GM23248 (cell line): Measurements from ENCODE around the gene WLS. TPM values are rescaled to one million over a fixed set of nuclear protein-coding genes. Genes with fewer than 3 reads are reported as not detected.
"Not testable (repeated sequence)": the region's sequence is repeated elsewhere in the genome, so short reads cannot be mapped to it uniquely, and the experiment has no call there.

Source experiments
- DNase-seq: peaks from one replicate; pipeline ENCODE4 v3.0.0-alpha.2; 2015
- H2AFZ ChIP-seq: fragments of 200-600 bp; sonication (generic); 2 replicates; pipeline ENCODE4 v1.6.1; 2016; ENCODE audit warnings: antibody characterized with exemption
- H3F3A ChIP-seq: fragments of 200-600 bp; sonication (generic); 2 replicates; pipeline ENCODE4 v1.6.1; 2016; ENCODE audit warnings: mild to moderate bottlenecking, antibody characterized with exemption, mixed run types; ENCODE audit not compliant: insufficient read depth
- H3K27ac ChIP-seq: fragments of 200-600 bp; sonication (generic); 2 replicates; pipeline ENCODE4 v1.5.1; 2016; ENCODE audit warnings: mild to moderate bottlenecking
- H3K27me3 ChIP-seq: fragments of 200-600 bp; sonication (generic); replicated peaks from 2 replicates; pipeline ENCODE4 v1.6.1; 2016; ENCODE audit warnings: mild to moderate bottlenecking; ENCODE audit not compliant: insufficient read depth
- H3K36me3 ChIP-seq: fragments of 200-600 bp; sonication (generic); 2 replicates; pipeline ENCODE4 v1.6.1; 2016; ENCODE audit warnings: low read depth, mild to moderate bottlenecking
- H3K4me1 ChIP-seq: fragments of 200-600 bp; sonication (generic); 2 replicates; pipeline ENCODE4 v1.6.1; 2016; ENCODE audit warnings: mild to moderate bottlenecking; ENCODE audit not compliant: insufficient read depth
- H3K4me2 ChIP-seq: fragments of 200-600 bp; sonication (generic); one replicate; pipeline ENCODE4 v1.6.1; 2016; ENCODE audit warnings: mild to moderate bottlenecking; ENCODE audit not compliant: unreplicated experiment
- H3K4me3 ChIP-seq: fragments of 200-600 bp; sonication (generic); 2 replicates; pipeline ENCODE4 v1.5.1; 2016; ENCODE audit warnings: mild to moderate bottlenecking
- H3K79me2 ChIP-seq: fragments of 200-600 bp; sonication (generic); 2 replicates; pipeline ENCODE4 v1.6.1; 2016; ENCODE audit warnings: mild to moderate bottlenecking; ENCODE audit not compliant: insufficient read depth
- H3K9ac ChIP-seq: fragments of 200-600 bp; sonication (generic); 2 replicates; pipeline ENCODE4 v1.6.1; 2016; ENCODE audit warnings: mild to moderate bottlenecking
- H3K9me2 ChIP-seq: fragments of 200-600 bp; sonication (generic); 2 replicates; pipeline ENCODE4 v1.6.1; 2016; ENCODE audit warnings: mixed run types, mild to moderate bottlenecking, moderate library complexity; ENCODE audit not compliant: insufficient read depth
- H3K9me3 ChIP-seq: fragments of 200-600 bp; sonication (generic); one replicate; pipeline ENCODE4 v1.6.1; 2017; ENCODE audit warnings: low read depth
- H4K20me1 ChIP-seq: fragments of 200-600 bp; sonication (generic); 2 replicates; pipeline ENCODE4 v1.6.0; 2016; ENCODE audit not compliant: insufficient read depth
- EZH2 ChIP-seq: fragments of 200-600 bp; sonication (generic); IDR thresholded peaks from 2 replicates; pipeline ENCODE4 v1.6.1; 2018; ENCODE audit warnings: antibody characterized with exemption, mild to moderate bottlenecking; ENCODE audit not compliant: insufficient read depth, poor library complexity, severe bottlenecking
- EZH2phosphoT487 ChIP-seq: fragments of 200-600 bp; sonication (generic); IDR thresholded peaks from 2 replicates; pipeline ENCODE4 v1.6.1; 2018; ENCODE audit warnings: antibody characterized with exemption, moderate library complexity, mild to moderate bottlenecking, low read depth; ENCODE audit not compliant: insufficient read depth
- WGBS, 2 experiments: methylation state at CpG; one replicate each; pipeline ENCODE4 v1.1.6; 2015 to 2017; ENCODE audit warnings: low lambda C conversion rate in 2 of 2, low coverage in 1 of 2; ENCODE audit errors: missing lambda C conversion rate in 2 of 2; 5-methylcytosine and 5-hydroxymethylcytosine counted together
- in situ Hi-C: fragments of 300-500 bp; cut with MboI; formaldehyde crosslinking; loops from 2 replicates; pipeline ENCODE4 v1.15.0; 2020
- polyA plus RNA-seq: library from polyadenylated mRNA; unstranded; fragments of >200 nt; fragmentation: Nextera tagmentation; extraction: Ambion mirVana; gene quantifications from 2 replicates; pipeline ENCODE4 v1.2.1, GENCODE V29; 2016
- total RNA-seq: library from RNA; depleted of rRNA; stranded (reverse); fragments of >200 nt; shearing (Covaris generic); gene quantifications from 2 replicates; pipeline ENCODE4 v1.2.3, GENCODE V29; 2014

The WLS gene
- total and polyA plus RNA-seq, 2 experiments from 2014 or later = 26.7 to 36.4 TPM

DNA sequence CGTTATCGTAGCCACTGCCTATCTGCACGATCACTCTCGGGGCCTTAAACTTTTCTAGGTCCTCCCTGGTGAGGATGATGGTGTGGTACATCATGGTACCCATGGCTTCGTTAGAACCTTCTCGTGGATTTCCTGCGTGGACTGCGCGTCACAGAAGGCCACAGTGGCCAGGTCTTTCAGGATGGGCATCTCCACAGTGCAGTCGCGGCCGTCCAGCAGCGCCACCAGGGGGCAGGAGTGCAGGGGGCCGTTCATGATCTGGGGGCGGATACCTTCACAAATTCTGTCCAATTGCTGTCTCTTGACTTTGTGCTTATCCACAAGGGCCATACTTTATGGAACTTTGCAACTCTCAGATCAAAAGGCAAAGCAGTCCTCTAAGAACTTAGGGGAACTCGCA lies 69.6 kb downstream of the WLS start:
- no peaks in the 10 kb centered on the region for H3F3A ChIP-seq
- H2AFZ ChIP-seq = no peak overlapping the region
- no peaks in the 10 kb centered on the region for H3K36me3 ChIP-seq
- H3K9me2 ChIP-seq = no peaks in the 10 kb centered on the region
- no peak overlapping the region for H3K27ac ChIP-seq
- WGBS, 2 experiments = 92 to 94% methylated on average over 16 of the region's 16 CpGs
- H3K9me3 ChIP-seq = no peaks in the 10 kb centered on the region
- no peak for DNase-seq
- H4K20me1 ChIP-seq = no peaks in the 10 kb centered on the region
- H3K79me2 ChIP-seq = no peaks in the 10 kb centered on the region
- H3K27me3 ChIP-seq = no peaks in the 10 kb centered on the region
- no peak overlapping the region for H3K9ac ChIP-seq
- TF ChIP-seq EZH2 = no peak
- no peak for TF ChIP-seq EZH2phosphoT487
- no peak overlapping the region for H3K4me3 ChIP-seq
- no peaks in the 10 kb centered on the region for H3K4me1 ChIP-seq
- in situ Hi-C loops = no loop called here
- no peak overlapping the region for H3K4me2 ChIP-seq

DNA sequence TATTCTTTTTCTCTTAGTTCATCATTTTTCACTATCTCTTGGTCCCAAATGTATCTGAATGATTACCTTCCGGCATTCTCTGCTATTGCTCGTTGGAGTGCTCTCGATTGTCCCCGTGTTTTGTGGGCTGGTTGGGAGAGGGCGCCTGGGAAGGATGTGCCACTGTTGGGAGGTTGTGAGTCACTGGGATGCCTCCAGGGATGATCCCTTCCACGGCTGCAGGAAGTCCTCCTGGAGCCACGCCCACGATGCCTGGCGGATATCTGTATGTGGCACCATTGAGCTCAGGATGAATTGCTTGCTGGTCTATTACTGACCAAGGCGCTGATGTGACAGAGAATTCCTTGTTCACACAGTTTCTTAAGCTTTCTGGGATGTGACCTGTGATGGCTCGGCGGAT lies 70.7 kb downstream of the WLS start:
- H3K4me1 ChIP-seq, H3K27ac ChIP-seq, H3K36me3 ChIP-seq, H3K79me2 ChIP-seq, H3K9me2 ChIP-seq, H3F3A ChIP-seq, H3K27me3 ChIP-seq, H3K9me3 ChIP-seq, H3K9ac ChIP-seq, H4K20me1 ChIP-seq, H3K4me2 ChIP-seq, H2AFZ ChIP-seq, DNase-seq, H3K4me3 ChIP-seq, in situ Hi-C loops: not testable (repeated sequence)
- 92% methylated on average over 12 of the region's 12 CpGs for WGBS, 2 experiments

DNA sequence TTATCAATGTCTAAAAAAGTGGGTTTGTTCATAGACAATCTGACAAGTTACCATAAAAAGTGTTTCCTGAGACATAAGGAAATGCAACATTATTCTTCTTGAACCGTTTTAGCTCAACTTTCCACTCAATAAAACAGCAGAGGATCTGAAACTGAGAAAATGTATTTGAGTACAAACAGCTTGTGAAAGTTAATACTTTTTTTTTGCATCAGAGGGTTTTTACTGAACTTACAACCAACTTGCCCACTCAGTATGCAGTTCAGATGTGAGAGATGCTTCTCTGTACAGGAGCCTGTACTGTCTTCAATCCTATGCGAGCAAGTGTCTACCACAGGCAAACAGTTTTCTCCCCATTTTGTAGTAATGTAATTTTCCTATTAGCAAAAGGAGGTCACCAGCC lies 71.4 kb downstream of the WLS start:
- H3K9me2 ChIP-seq, in situ Hi-C loops, DNase-seq, H3K36me3 ChIP-seq, H3F3A ChIP-seq, H3K4me2 ChIP-seq, H2AFZ ChIP-seq, H3K27ac ChIP-seq, H3K27me3 ChIP-seq, H3K4me1 ChIP-seq, H3K79me2 ChIP-seq, H4K20me1 ChIP-seq, H3K4me3 ChIP-seq, H3K9ac ChIP-seq, H3K9me3 ChIP-seq: not testable (repeated sequence)
- 57 to 58% methylated on average over 2 of the region's 2 CpGs for WGBS, 2 experiments

DNA sequence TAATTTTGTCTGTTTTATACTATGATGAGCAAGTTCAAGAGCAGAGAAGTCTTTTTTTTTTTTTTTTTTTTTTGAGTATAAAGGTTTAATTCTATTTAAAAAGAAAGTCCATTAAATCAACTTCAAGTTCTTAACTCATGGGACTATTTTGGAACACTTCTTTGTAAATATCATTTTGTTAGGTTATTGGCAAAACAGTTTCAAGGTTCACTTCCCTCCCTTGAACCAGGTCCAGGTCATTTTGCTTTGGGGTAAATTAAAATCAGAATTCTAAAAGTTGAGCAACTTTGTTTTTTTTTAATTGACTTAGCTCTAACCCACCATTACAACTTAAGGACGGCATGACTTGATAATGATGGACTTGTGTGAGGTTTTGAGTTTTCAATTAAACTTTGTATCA lies 72.3 kb downstream of the WLS start:
- Histone ChIP-seq H3K4me1 (no peaks in the 10 kb centered on the region), H3K9me3 (no peaks in the 10 kb centered on the region), H4K20me1 (no peaks in the 10 kb centered on the region), H3K27ac (no peak overlapping the region), H2AFZ (no peak overlapping the region), H3K9me2 (no peaks in the 10 kb centered on the region), H3F3A (no peaks in the 10 kb centered on the region), H3K4me2 (no peak overlapping the region), H3K9ac (no peak overlapping the region), H3K36me3 (0 out of 2 replicates have a peak, but pooled peaks cover 3% of the 10 kb centered on the region), H3K4me3 (no peak overlapping the region), H3K27me3 (no peaks in the 10 kb centered on the region), H3K79me2 (no peaks in the 10 kb centered on the region)
- in situ Hi-C loops = no loop called here
- no peak for DNase-seq
- 57 to 71% methylated on average over 1 of the region's 1 CpG for WGBS, 2 experiments
- TF ChIP-seq EZH2 = no peak
- TF ChIP-seq EZH2phosphoT487 = no peak

DNA sequence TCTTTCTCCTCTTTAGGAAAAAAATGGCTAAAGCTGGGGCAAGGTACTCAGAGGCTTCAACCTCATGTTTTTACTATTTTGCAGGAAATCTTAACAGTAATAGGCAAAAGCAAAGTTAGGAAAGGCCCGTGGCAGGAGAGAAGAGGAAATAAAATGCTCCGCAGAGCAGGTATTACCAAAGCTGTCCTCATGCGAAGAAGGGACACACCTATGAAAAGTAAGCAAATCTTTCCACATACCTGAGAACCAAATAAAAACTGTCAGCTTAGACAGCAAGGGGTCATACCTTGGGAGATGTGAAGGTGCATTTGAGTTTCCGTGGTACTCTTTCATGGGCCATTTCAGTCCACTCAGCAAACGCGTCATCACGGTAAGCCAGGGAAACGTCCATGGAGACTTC lies 73.5 kb downstream of the WLS start:
- no peaks in the 10 kb centered on the region for H3K79me2 ChIP-seq
- no peaks in the 10 kb centered on the region for H3F3A ChIP-seq
- no peak for TF ChIP-seq EZH2
- no peak for TF ChIP-seq EZH2phosphoT487
- no peak overlapping the region for H3K9ac ChIP-seq
- in situ Hi-C loops = no loop called here
- H3K4me1 ChIP-seq = no peaks in the 10 kb centered on the region
- no peak overlapping the region for H3K27ac ChIP-seq
- no peak for DNase-seq
- no peaks in the 10 kb centered on the region for H3K9me2 ChIP-seq
- H3K4me2 ChIP-seq = no peak overlapping the region
- no peaks in the 10 kb centered on the region for H3K9me3 ChIP-seq
- 90% methylated on average over 8 of the region's 8 CpGs for WGBS, 2 experiments
- no peak overlapping the region for H3K4me3 ChIP-seq
- H2AFZ ChIP-seq = no peak overlapping the region
- H4K20me1 ChIP-seq = no peaks in the 10 kb centered on the region
- H3K27me3 ChIP-seq = no peaks in the 10 kb centered on the region
- H3K36me3 ChIP-seq = 0 out of 2 replicates have a peak, but pooled peaks cover 7% of the 10 kb centered on the region
